ENCODE results near the gene PCDHGA6.

The PCDHGA6 gene

DNA sequence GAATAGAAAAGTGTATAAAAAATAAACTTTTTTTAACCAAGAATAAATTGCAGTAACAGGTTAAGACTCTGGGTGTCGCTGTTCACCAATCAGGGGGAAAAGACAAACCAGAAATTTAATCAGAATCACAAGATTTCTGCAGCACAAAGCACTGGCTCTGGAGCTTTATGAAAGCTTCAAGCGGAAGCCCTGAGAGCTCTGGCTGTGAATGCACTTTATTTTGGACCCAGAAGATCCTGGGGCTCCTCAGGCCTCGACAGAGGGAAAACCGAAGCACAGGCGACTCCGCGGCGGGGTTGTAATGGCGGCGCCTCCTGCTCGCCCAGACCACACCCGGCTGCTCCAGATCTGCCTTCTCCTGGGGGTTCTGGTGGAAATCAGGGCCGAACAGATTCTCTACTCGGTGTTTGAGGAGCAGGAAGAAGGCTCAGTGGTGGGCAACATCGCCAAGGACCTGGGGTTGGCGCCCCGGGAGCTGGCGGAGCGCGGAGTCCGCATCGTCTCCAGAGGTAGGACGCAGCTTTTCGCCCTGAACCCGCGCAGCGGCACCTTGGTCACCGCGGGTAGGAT is 18.7 kb upstream of the PCDHGA6 start, which contains the start of gene PCDHGA4:
Gene PCDHGA4, plus strand, starts transcription at position 122 of the 570 bp plus-strand sequence. Its CDS starts 87 bp downstream, at position 209.
- TF ChIP-seq, protein P1, sequence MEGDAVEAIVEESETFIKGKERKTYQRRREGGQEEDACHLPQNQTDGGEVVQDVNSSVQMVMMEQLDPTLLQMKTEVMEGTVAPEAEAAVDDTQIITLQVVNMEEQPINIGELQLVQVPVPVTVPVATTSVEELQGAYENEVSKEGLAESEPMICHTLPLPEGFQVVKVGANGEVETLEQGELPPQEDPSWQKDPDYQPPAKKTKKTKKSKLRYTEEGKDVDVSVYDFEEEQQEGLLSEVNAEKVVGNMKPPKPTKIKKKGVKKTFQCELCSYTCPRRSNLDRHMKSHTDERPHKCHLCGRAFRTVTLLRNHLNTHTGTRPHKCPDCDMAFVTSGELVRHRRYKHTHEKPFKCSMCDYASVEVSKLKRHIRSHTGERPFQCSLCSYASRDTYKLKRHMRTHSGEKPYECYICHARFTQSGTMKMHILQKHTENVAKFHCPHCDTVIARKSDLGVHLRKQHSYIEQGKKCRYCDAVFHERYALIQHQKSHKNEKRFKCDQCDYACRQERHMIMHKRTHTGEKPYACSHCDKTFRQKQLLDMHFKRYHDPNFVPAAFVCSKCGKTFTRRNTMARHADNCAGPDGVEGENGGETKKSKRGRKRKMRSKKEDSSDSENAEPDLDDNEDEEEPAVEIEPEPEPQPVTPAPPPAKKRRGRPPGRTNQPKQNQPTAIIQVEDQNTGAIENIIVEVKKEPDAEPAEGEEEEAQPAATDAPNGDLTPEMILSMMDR (IDR thresholded peaks at IDR 0.05; ENCODE audit: insufficient read depth, low read depth, low read length, missing control alignments) = peak; percentile 26
- H3K4me3 ChIP-seq (ENCODE audit: low read length) = peak within 1 kb of the TSS; percentile 6
- DNase-seq (ENCODE audit: low read depth) = no peak

DNA sequence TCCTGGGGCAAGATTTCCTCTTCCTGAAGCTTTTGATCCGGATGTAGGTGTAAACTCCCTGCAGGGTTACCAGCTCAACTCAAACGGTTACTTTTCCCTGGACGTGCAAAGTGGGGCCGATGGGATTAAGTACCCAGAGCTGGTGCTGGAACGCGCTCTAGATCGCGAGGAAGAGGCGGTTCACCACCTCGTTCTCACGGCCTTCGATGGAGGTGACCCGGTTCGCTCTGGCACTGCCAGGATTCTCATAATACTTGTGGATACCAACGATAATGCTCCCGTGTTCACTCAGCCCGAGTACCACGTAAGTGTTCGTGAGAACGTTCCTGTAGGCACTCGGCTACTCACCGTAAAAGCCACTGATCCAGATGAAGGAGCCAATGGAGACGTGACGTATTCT is 18.1 kb upstream of the PCDHGA6 start:
- no peak overlapping the region for H3K4me3 ChIP-seq (ENCODE audit: low read length)
- DNase-seq (ENCODE audit: low read depth) = no peak
- TF ChIP-seq, protein P1 (IDR thresholded peaks at IDR 0.05; ENCODE audit: insufficient read depth, low read depth, low read length, missing control alignments) = no peak

DNA sequence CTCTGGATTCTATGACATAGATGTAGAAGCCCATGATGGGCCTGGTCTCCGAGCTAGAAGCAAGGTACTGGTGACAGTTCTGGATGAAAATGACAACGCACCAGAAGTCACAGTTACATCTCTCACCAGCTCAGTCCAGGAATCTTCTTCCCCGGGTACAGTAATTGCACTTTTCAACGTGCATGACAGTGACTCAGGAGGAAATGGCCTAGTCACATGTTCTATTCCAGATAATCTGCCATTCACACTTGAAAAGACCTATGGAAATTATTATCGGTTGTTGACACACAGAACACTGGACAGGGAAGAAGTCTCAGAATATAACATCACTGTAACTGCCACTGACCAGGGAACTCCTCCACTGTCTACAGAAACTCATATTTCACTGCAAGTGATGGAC is 17.6 kb upstream of the PCDHGA6 start:
- H3K4me3 ChIP-seq (ENCODE audit: low read length) = no peak overlapping the region
- DNase-seq (ENCODE audit: low read depth) = no peak
- TF ChIP-seq, protein P1 (IDR thresholded peaks at IDR 0.05; ENCODE audit: insufficient read depth, low read depth, low read length, missing control alignments) = no peak

DNA sequence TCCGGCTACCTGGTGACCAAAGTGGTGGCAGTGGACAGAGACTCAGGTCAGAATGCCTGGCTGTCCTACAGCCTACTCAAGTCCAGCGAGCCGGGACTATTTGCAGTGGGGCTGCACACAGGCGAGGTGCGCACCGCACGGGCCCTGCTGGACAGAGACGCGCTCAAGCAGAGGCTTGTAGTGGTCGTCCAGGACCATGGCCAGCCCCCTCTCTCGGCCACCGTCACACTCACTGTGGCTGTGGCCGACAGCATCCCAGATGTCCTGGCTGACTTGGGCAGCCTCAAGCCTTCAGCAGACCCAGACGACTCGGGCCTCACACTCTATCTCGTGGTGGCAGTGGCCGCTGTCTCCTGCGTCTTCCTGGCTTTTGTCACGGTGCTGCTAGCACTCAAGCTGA is 16.7 kb upstream of the PCDHGA6 start:
- H3K4me3 ChIP-seq (ENCODE audit: low read length) = no peak overlapping the region
- no peak for DNase-seq (ENCODE audit: low read depth)
- TF ChIP-seq, protein P1 (IDR thresholded peaks at IDR 0.05; ENCODE audit: insufficient read depth, low read depth, low read length, missing control alignments) = no peak

DNA sequence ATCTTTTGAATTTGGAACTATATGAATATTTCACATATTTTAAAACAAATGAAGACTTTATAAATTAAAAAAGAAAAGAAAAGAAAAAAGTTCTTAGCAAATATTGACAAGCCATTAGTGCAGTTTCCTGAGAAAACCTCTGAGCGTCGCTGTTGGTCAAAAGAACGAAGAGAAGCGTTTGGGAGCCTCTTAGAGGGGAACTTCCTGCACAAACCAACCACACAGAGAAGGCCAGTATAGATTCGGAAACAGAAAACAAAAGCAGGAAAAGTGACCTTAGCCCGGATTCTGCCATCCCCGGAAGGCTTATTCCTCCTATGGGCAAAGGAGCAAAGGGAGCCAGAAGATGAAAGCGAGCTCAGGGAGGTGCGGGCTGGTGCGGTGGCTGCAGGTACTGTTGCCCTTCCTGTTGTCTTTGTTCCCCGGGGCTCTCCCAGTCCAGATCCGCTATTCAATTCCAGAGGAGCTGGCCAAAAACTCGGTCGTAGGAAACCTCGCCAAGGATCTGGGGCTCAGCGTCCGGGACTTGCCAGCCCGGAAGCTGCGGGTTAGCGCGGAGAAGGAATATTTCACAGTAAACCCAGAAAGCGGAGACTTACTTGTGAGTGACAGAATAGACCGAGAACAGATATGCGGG is 13.8 kb upstream of the PCDHGA6 start, which contains the start of gene PCDHGB2:
Gene PCDHGB2, plus strand, starts transcription at position 205 of the 637 bp plus-strand sequence. Its CDS starts 142 bp downstream, at position 347.
- TF ChIP-seq, protein P1 (IDR thresholded peaks at IDR 0.05; ENCODE audit: insufficient read depth, low read depth, low read length, missing control alignments) = no peak
- no peak within 1 kb of the TSS for H3K4me3 ChIP-seq (ENCODE audit: low read length)
- peak; percentile 10 for DNase-seq (ENCODE audit: low read depth)

DNA sequence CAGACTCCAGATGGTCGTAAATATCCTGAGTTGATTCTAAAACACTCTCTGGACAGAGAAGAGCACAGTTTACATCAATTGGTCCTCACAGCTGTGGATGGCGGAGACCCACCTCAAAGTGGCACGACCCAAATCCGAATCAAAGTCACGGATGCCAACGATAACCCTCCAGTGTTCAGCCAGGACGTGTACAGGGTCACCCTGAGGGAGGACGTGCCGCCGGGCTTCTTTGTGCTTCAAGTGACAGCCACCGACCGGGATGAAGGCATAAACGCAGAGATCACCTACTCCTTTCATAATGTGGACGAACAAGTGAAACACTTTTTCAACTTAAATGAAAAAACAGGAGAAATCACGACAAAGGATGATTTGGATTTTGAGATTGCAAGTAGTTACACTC is 13.0 kb upstream of the PCDHGA6 start:
- no peak overlapping the region for H3K4me3 ChIP-seq (ENCODE audit: low read length)
- DNase-seq (ENCODE audit: low read depth) = no peak
- TF ChIP-seq, protein P1 (IDR thresholded peaks at IDR 0.05; ENCODE audit: insufficient read depth, low read depth, low read length, missing control alignments) = no peak

Measured in epithelial cell of esophagus (primary cell).